IPS-15b (cell line): ENCODE results near the gene KAT5.

Source experiments
- H3K27me3 ChIP-seq: one replicate; pipeline ENCODE4 v1.6.1; 2013; ENCODE audit warnings: low read length; ENCODE audit not compliant: control insufficient read depth, insufficient read depth
- H3K36me3 ChIP-seq: one replicate; pipeline ENCODE4 v1.6.1; 2013; ENCODE audit warnings: low read length; ENCODE audit not compliant: control insufficient read depth, insufficient read depth
- H3K4me1 ChIP-seq: one replicate; pipeline ENCODE4 v1.6.1; 2013; ENCODE audit warnings: mild to moderate bottlenecking, low read length; ENCODE audit not compliant: control insufficient read depth, insufficient read depth
- H3K4me3 ChIP-seq: one replicate; pipeline ENCODE4 v1.5.1; 2013; ENCODE audit warnings: low read depth, low read length
- H3K9ac ChIP-seq: one replicate; pipeline ENCODE4 v1.6.1; 2013; ENCODE audit warnings: low read depth, mild to moderate bottlenecking, low read length
- H3K9me3 ChIP-seq: one replicate; pipeline ENCODE4 v1.6.1; 2013; ENCODE audit warnings: mild to moderate bottlenecking, low read length; ENCODE audit not compliant: control insufficient read depth, insufficient read depth

Gene KAT5

GRCh38 chr11:65712633-65713076, 603 bp downstream of the KAT5 start:
- peak overlapping the region; percentile 95 for H3K4me3 ChIP-seq
- H3K9me3 ChIP-seq = no peaks in the 10 kb centered on the region
- H3K36me3 ChIP-seq = peaks cover 39% of the 10 kb centered on the region
- H3K9ac ChIP-seq = no peak overlapping the region
- no peaks in the 10 kb centered on the region for H3K4me1 ChIP-seq
- H3K27me3 ChIP-seq = no peaks in the 10 kb centered on the region

DNA sequence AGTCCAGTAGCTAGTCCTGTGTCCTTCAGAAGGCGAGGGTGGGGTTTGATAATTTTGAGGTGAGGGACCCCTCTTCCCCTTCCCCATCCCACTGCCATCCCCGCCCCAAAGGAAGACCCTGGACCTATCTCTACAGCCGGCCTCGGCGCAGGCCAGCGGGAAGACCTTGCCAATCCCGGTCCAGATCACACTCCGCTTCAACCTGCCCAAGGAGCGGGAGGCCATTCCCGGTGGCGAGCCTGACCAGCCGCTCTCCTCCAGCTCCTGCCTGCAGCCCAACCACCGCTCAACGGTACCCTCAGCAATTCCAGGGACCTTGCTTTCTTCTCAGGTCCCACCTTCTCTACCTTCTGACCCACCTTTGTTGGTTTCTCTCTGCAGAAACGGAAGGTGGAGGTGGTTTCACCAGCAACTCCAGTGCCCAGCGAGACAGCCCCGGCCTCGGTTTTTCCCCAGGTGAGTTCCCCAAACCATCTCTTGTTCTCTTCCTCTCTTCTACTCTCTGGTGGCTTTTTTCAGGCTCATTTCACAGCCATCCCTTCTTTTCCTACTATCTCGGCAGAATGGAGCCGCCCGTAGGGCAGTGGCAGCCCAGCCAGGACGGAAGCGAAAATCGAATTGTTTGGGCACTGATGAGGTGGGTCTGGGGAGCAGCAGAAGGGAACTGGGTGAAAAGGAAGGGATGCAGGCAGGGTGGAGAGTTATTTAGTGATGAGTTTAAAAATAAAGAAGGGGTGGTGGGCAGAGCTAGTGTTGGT, 1.3 kb downstream of the KAT5 start:
- Histone ChIP-seq H3K4me1 (no peaks in the 10 kb centered on the region), H3K9me3 (no peaks in the 10 kb centered on the region), H3K27me3 (no peaks in the 10 kb centered on the region), H3K9ac (no peak overlapping the region), H3K4me3 (peak overlapping the region; percentile 95), H3K36me3 (peaks cover 47% of the 10 kb centered on the region)

DNA sequence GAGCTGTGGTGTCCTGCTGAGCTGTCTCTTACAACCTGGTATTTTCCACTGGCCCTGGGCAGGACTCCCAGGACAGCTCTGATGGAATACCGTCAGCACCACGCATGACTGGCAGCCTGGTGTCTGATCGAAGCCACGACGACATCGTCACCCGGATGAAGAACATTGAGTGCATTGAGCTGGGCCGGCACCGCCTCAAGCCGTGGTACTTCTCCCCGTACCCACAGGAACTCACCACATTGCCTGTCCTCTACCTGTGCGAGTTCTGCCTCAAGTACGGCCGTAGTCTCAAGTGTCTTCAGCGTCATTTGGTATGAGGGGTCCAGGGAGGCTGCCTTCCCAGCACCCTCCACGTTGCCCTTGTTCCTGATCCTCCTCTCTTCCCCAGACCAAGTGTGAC, 2.4 kb downstream of the KAT5 start:
- Histone ChIP-seq H3K4me3 (no peak overlapping the region), H3K27me3 (no peaks in the 10 kb centered on the region), H3K4me1 (no peaks in the 10 kb centered on the region), H3K9me3 (no peaks in the 10 kb centered on the region), H3K36me3 (peaks cover 51% of the 10 kb centered on the region), H3K9ac (no peak overlapping the region)

DNA sequence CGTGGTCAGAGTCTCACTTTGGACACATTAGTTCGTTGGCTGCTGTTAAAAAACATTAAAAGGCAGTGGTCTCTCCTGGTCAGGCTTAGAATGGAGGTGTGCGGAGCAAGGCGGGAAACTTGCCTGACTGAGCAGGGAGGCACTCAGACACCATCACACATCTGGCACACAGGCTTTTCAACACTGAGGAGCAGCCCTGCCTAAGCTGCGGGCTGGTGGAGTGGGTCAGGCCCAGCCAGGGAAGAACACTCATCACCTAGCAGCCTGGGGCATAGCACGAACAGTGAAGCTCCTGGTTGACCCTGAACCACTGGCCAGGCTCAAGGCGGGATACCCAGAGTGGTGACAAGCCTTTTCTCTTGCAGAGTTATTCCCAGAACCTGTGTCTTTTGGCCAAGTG, 4.2 kb downstream of the KAT5 start:
- Histone ChIP-seq H3K36me3 (peaks cover 51% of the 10 kb centered on the region), H3K27me3 (no peaks in the 10 kb centered on the region), H3K9me3 (no peaks in the 10 kb centered on the region), H3K4me1 (no peaks in the 10 kb centered on the region), H3K4me3 (no peak overlapping the region), H3K9ac (no peak overlapping the region)

DNA sequence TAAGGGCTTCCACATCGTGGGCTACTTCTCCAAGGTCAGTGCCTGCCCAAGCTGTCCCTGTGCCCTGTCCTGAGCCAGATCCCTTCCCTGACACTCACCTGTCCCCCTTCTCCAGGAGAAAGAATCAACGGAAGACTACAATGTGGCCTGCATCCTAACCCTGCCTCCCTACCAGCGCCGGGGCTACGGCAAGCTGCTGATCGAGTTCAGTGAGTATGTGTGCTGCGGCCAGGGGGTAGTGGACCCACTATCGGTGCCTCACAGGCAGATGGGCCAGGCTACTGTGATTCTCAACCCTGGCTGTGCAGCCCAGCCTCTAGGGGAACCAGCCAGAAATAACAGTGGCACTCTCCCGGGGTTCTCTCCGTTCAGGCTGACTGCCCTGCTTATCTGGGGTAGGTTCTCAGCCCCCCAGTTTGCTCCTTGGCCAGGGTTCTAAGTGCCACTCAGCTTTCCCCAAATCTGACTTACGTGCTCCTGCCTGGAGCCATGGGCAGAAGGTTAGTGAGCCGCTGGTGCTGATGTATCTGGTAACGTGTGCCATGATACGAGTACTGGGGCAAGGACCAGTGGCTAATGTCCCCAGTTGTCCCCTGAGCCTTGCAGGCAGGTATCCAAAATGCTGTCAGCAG, 4.8 kb downstream of the KAT5 start:
- no peak overlapping the region for H3K4me3 ChIP-seq
- H3K36me3 ChIP-seq = peaks cover 51% of the 10 kb centered on the region
- no peaks in the 10 kb centered on the region for H3K27me3 ChIP-seq
- no peaks in the 10 kb centered on the region for H3K4me1 ChIP-seq
- H3K9me3 ChIP-seq = no peaks in the 10 kb centered on the region
- H3K9ac ChIP-seq = no peak overlapping the region

GRCh38 chr11:65717906-65718305, 5.9 kb downstream of the KAT5 start:
- no peak overlapping the region for H3K4me3 ChIP-seq
- no peak overlapping the region for H3K9ac ChIP-seq

GRCh38 chr11:65718531-65718930, 6.5 kb downstream of the KAT5 start:
- no peak overlapping the region for H3K9ac ChIP-seq
- peaks cover 45% of the 10 kb centered on the region for H3K36me3 ChIP-seq
- no peaks in the 10 kb centered on the region for H3K9me3 ChIP-seq
- no peaks in the 10 kb centered on the region for H3K4me1 ChIP-seq
- H3K4me3 ChIP-seq = no peak overlapping the region
- H3K27me3 ChIP-seq = no peaks in the 10 kb centered on the region

More at GRCh38 chr11:65717906-65718305, 5.9 kb downstream of the KAT5 start:
- no peaks in the 10 kb centered on the region for H3K4me1 ChIP-seq
- peaks cover 51% of the 10 kb centered on the region for H3K36me3 ChIP-seq
- no peaks in the 10 kb centered on the region for H3K9me3 ChIP-seq
- H3K27me3 ChIP-seq = no peaks in the 10 kb centered on the region

GRCh38 chr11:65718964-65719492, 7.0 kb downstream of the KAT5 start:
- peaks cover 40% of the 10 kb centered on the region for H3K36me3 ChIP-seq

GRCh38 chr11:65719871-65720210, 7.8 kb downstream of the KAT5 start:
- H3K9ac ChIP-seq = peak overlapping the region; percentile 85
- H3K4me3 ChIP-seq = peak overlapping the region; percentile 93
- no peaks in the 10 kb centered on the region for H3K4me1 ChIP-seq
- no peaks in the 10 kb centered on the region for H3K27me3 ChIP-seq
- no peaks in the 10 kb centered on the region for H3K9me3 ChIP-seq
- peaks cover 33% of the 10 kb centered on the region for H3K36me3 ChIP-seq

More at GRCh38 chr11:65718964-65719492, 7.0 kb downstream of the KAT5 start:
- Histone ChIP-seq H3K4me3 (peak overlapping the region; percentile 93), H3K9me3 (no peaks in the 10 kb centered on the region), H3K4me1 (no peaks in the 10 kb centered on the region), H3K27me3 (no peaks in the 10 kb centered on the region), H3K9ac (no peak overlapping the region)

GRCh38 chr11:65720211-65720934, 8.3 kb downstream of the KAT5 start, which contains the start of gene RNASEH2C:
Gene RNASEH2C (minus strand): TSS chr11:65720798. CDS start chr11:65720758, 40 bp downstream.
- Histone ChIP-seq H3K4me3 (peak within 1 kb of the TSS; percentile 93), H3K4me1 (no peaks in the 10 kb centered on the region), H3K27me3 (no peaks in the 10 kb centered on the region), H3K9me3 (no peaks in the 10 kb centered on the region), H3K9ac (peak within 1 kb of the TSS; percentile 85), H3K36me3 (peaks cover 28% of the 10 kb centered on the region)

- H3K9ac ChIP-seq = no peak overlapping the region
- no peaks in the 10 kb centered on the region for H3K4me1 ChIP-seq
- H3K9me3 ChIP-seq = no peaks in the 10 kb centered on the region
- H3K4me3 ChIP-seq = no peak overlapping the region
- H3K27me3 ChIP-seq = peaks cover under 1% of the 10 kb centered on the region
- peaks cover 16% of the 10 kb centered on the region for H3K36me3 ChIP-seq
Measured at GRCh38 chr11:65722261-65722660, 10.2 kb downstream of the KAT5 start.
